Colonic mucosa (tissue), 4 donors: Measurements from ENCODE around the gene NAPB. TPM values are rescaled to one million over a fixed set of nuclear protein-coding genes. Genes with fewer than 3 reads are reported as not detected.

ENCODE experiments used
- DNase-seq: peaks from one replicate; pipeline ENCODE4 v3.0.0-alpha.2; 2020
- H3K27ac ChIP-seq: fragments of 200-600 bp; one replicate; pipeline ENCODE4 v1.8.0; 2021
- H3K27me3 ChIP-seq: fragments of 200-600 bp; one replicate; pipeline ENCODE4 v1.8.0; 2021
- H3K36me3 ChIP-seq: fragments of 200-600 bp; one replicate; pipeline ENCODE4 v1.8.0; 2021
- H3K4me1 ChIP-seq: fragments of 200-600 bp; one replicate; pipeline ENCODE4 v1.8.0; 2021; ENCODE audit warnings: mild to moderate bottlenecking
- H3K4me3 ChIP-seq: fragments of 200-600 bp; one replicate; pipeline ENCODE4 v1.8.0; 2021
- H3K9ac ChIP-seq, 2 donors: one replicate each; pipeline ENCODE4 v1.7.0; 2013; ENCODE audit warnings: control low read depth in 2 of 2, low read depth in 2 of 2, low read length in 2 of 2
- H3K9me3 ChIP-seq: fragments of 200-600 bp; one replicate; pipeline ENCODE4 v1.8.0; 2021
- CTCF ChIP-seq: fragments of 200-600 bp; IDR thresholded peaks from one replicate; pipeline ENCODE4 v1.8.0; 2022; ENCODE audit warnings: antibody characterized with exemption, mild to moderate bottlenecking
- intact Hi-C: fragments of 100-400 bp; cut with DNase I; formaldehyde crosslinking; loops from one replicate; pipeline ENCODE4 v1.14.1; 2022
- total RNA-seq, 2 donors: library from RNA; stranded (reverse); fragmentation: NEBNext Ultra II Directional in 1 of 2; extraction: Animal tissue kit (Norgen Biotek cat#: 25700) in 1 of 2; gene quantifications; one replicate each; pipeline ENCODE4 v1.2.1, GENCODE V29; 2021
- donor health status: healthy.
- donor health status: DM: no; HTN: no; CAD: no.
- donor health status: DM: no; HTN: no; CAD: no.

The NAPB gene
- total RNA-seq, 2 donors from 2014 or later: 7.5 to 8.4 TPM

- intact Hi-C loops: loop anchor here (5.0 kb wide), 1 partner anchor 61 kb away; the partner anchor contains the start of gene NAPB
- Histone ChIP-seq H3K4me3 (peak within 1 kb of the TSS; percentile 79), H3K4me1 (peaks cover 12% of the 10 kb centered on the region), H3K27me3 (no peaks in the 10 kb centered on the region), H3K27ac (peak within 1 kb of the TSS; percentile 98), H3K9ac (peak within 1 kb of the TSS; percentile 93 to 96), H3K9me3 (no peaks in the 10 kb centered on the region), H3K36me3 (no peaks in the 10 kb centered on the region)
- peak; percentile 97 for DNase-seq
- no peak for TF ChIP-seq CTCF
These were observed 59.6 kb downstream of the NAPB start, which contains the start of gene GZF1 for GRCh38 chr20:23361476-23362391. TSS of gene GZF1 (plus strand) at chr20:23362182. CDS start at chr20:23364384, 2,202 bp downstream.

- intact Hi-C loops: loop anchor here (5.0 kb wide), 1 partner anchor 61 kb away; the partner anchor contains the start of gene NAPB
- TF ChIP-seq CTCF: no peak
- peak; percentile 29 for DNase-seq
- no peaks in the 10 kb centered on the region for H3K27me3 ChIP-seq
- H3K36me3 ChIP-seq: no peaks in the 10 kb centered on the region
- H3K4me1 ChIP-seq: peaks cover 12% of the 10 kb centered on the region
- H3K9ac ChIP-seq: peak overlapping the region; percentile 93 to 96
- H3K4me3 ChIP-seq: peak overlapping the region; percentile 63
- H3K9me3 ChIP-seq: no peaks in the 10 kb centered on the region
- H3K27ac ChIP-seq: peak overlapping the region; percentile 98
These were observed 60.2 kb downstream of the NAPB start for GRCh38 chr20:23361119-23361475.

GRCh38 chr20:23360531-23360930 is 60.8 kb downstream of the NAPB start:
- TF ChIP-seq CTCF: no peak
- no peak for DNase-seq
- intact Hi-C loops: loop anchor here (5.0 kb wide), 1 partner anchor 62 kb away; the partner anchor contains the start of gene NAPB
- Histone ChIP-seq H3K27ac (peak overlapping the region; percentile 98), H3K4me3 (no peak overlapping the region), H3K9me3 (no peaks in the 10 kb centered on the region), H3K9ac (no peak overlapping the region), H3K36me3 (no peaks in the 10 kb centered on the region), H3K27me3 (no peaks in the 10 kb centered on the region), H3K4me1 (peaks cover 12% of the 10 kb centered on the region)

- intact Hi-C loops: no loop called here
- Histone ChIP-seq H3K4me1 (peaks cover 12% of the 10 kb centered on the region), H3K9me3 (no peaks in the 10 kb centered on the region), H3K27me3 (no peaks in the 10 kb centered on the region), H3K9ac (peak overlapping the region in 1 of 2 donors; percentile 63), H3K4me3 (no peak overlapping the region), H3K27ac (peak overlapping the region; percentile 95), H3K36me3 (no peaks in the 10 kb centered on the region)
- peak; percentile 42 for DNase-seq
- no peak for TF ChIP-seq CTCF
These were observed 62.2 kb downstream of the NAPB start for GRCh38 chr20:23358923-23359593.

GRCh38 chr20:23358563-23358906 is 62.8 kb downstream of the NAPB start:
- DNase-seq: no peak
- Histone ChIP-seq H3K27ac (peak overlapping the region; percentile 95), H3K4me3 (peak overlapping the region; percentile 61), H3K36me3 (no peaks in the 10 kb centered on the region), H3K9ac (peak overlapping the region in 1 of 2 donors; percentile 63), H3K4me1 (peaks cover 12% of the 10 kb centered on the region), H3K9me3 (no peaks in the 10 kb centered on the region), H3K27me3 (no peaks in the 10 kb centered on the region)
- TF ChIP-seq CTCF: no peak
- intact Hi-C loops: no loop called here
